ENCODE results near the gene SMAD2.

The SMAD2 gene

GRCh38 chr18:47912343-47912742 is 18.1 kb downstream of the SMAD2 start:
- TF ChIP-seq EZH2phosphoT487 (IDR thresholded peaks at IDR 0.05; ENCODE audit: low read length) (no peak), CTCF (IDR thresholded peaks at IDR 0.05; ENCODE audit: low read length) (no peak), EZH2 (optimal IDR thresholded peaks at IDR 0.05; ENCODE audit: low read depth, low read length) (no peak)
- no peaks in the 10 kb centered on the region; the same call in 1 of the 2 replicates for H4K20me1 ChIP-seq (ENCODE audit: insufficient read depth, low read length)

GRCh38 chr18:47911877-47912276 is 18.6 kb downstream of the SMAD2 start:
- H3K4me2 ChIP-seq (ENCODE audit: low read depth, low read length), result no peak overlapping the region
- H3K9me3 ChIP-seq (replicated peaks; ENCODE audit: insufficient read depth, low read length), result no peaks in the 10 kb centered on the region
- H3K27ac ChIP-seq (ENCODE audit: low read length), result no peak overlapping the region
- H3K27me3 ChIP-seq (replicated peaks; ENCODE audit: insufficient read depth, low read length), result no peaks in the 10 kb centered on the region
- H3K36me3 ChIP-seq (replicated peaks; ENCODE audit: insufficient read depth, low read length), result no peaks in the 10 kb centered on the region
- peaks cover 100% of the 10 kb centered on the region for H3K79me2 ChIP-seq (ENCODE audit: low read length)
- H3F3A ChIP-seq (ENCODE audit: insufficient read depth, low read length), result no peaks in the 10 kb centered on the region
- H4K20me1 ChIP-seq (ENCODE audit: insufficient read depth, low read length), result no peaks in the 10 kb centered on the region; the same call in 1 of the 2 replicates
- no peak for DNase-seq
- peaks cover 10% of the 10 kb centered on the region for H3K4me1 ChIP-seq (ENCODE audit: low read length)
- H3K9ac ChIP-seq (ENCODE audit: low read length), result no peak overlapping the region
- no peak overlapping the region for H3K4me3 ChIP-seq (ENCODE audit: low read length)
- no peak for TF ChIP-seq EZH2 (optimal IDR thresholded peaks at IDR 0.05; ENCODE audit: low read depth, low read length)
- TF ChIP-seq CTCF (IDR thresholded peaks at IDR 0.05; ENCODE audit: low read length), result no peak
- no peak for TF ChIP-seq EZH2phosphoT487 (IDR thresholded peaks at IDR 0.05; ENCODE audit: low read length)
- no peak overlapping the region for H2AFZ ChIP-seq (ENCODE audit: low read length)
- no peaks in the 10 kb centered on the region for H3K9me2 ChIP-seq (replicated peaks; ENCODE audit: insufficient read depth, low read length)

More at GRCh38 chr18:47912343-47912742, 18.1 kb downstream of the SMAD2 start:
- H3K9ac ChIP-seq (ENCODE audit: low read length), result no peak overlapping the region
- H3K4me1 ChIP-seq (ENCODE audit: low read length), result peaks cover 10% of the 10 kb centered on the region
- H3K79me2 ChIP-seq (ENCODE audit: low read length), result peaks cover 100% of the 10 kb centered on the region
- H3K4me2 ChIP-seq (ENCODE audit: low read depth, low read length), result no peak overlapping the region
- H3K36me3 ChIP-seq (replicated peaks; ENCODE audit: insufficient read depth, low read length), result no peaks in the 10 kb centered on the region
- no peaks in the 10 kb centered on the region for H3K9me3 ChIP-seq (replicated peaks; ENCODE audit: insufficient read depth, low read length)
- DNase-seq, result no peak
- H3K4me3 ChIP-seq (ENCODE audit: low read length), result no peak overlapping the region
- no peaks in the 10 kb centered on the region for H3K9me2 ChIP-seq (replicated peaks; ENCODE audit: insufficient read depth, low read length)
- no peaks in the 10 kb centered on the region for H3K27me3 ChIP-seq (replicated peaks; ENCODE audit: insufficient read depth, low read length)
- H3F3A ChIP-seq (ENCODE audit: insufficient read depth, low read length), result no peaks in the 10 kb centered on the region
- no peak overlapping the region; the same call in 1 of the 2 replicates for H3K27ac ChIP-seq (ENCODE audit: low read length)
- H2AFZ ChIP-seq (ENCODE audit: low read length), result no peak overlapping the region

GRCh38 chr18:47909484-47909883 is 21.0 kb downstream of the SMAD2 start:
- Histone ChIP-seq H3K36me3 (replicated peaks; ENCODE audit: insufficient read depth, low read length) (0 out of 2 replicates have a peak, but pooled peaks cover 5% of the 10 kb centered on the region), H3K27ac (ENCODE audit: low read length) (no peak overlapping the region), H2AFZ (ENCODE audit: low read length) (no peak overlapping the region), H3K4me3 (ENCODE audit: low read length) (no peak overlapping the region), H4K20me1 (ENCODE audit: insufficient read depth, low read length) (0 out of 2 replicates have a peak, but pooled peaks cover 4% of the 10 kb centered on the region), H3K9me3 (replicated peaks; ENCODE audit: insufficient read depth, low read length) (no peaks in the 10 kb centered on the region), H3K4me1 (ENCODE audit: low read length) (peaks cover 10% of the 10 kb centered on the region), H3K9ac (ENCODE audit: low read length) (no peak overlapping the region), H3K27me3 (replicated peaks; ENCODE audit: insufficient read depth, low read length) (no peaks in the 10 kb centered on the region), H3K4me2 (ENCODE audit: low read depth, low read length) (no peak overlapping the region), H3F3A (ENCODE audit: insufficient read depth, low read length) (no peaks in the 10 kb centered on the region), H3K79me2 (ENCODE audit: low read length) (peaks cover 100% of the 10 kb centered on the region), H3K9me2 (replicated peaks; ENCODE audit: insufficient read depth, low read length) (no peaks in the 10 kb centered on the region)
- TF ChIP-seq EZH2phosphoT487 (IDR thresholded peaks at IDR 0.05; ENCODE audit: low read length) (no peak), CTCF (IDR thresholded peaks at IDR 0.05; ENCODE audit: low read length) (no peak), EZH2 (optimal IDR thresholded peaks at IDR 0.05; ENCODE audit: low read depth, low read length) (no peak)
- no peak for DNase-seq
